GM21390 (cell line): ENCODE measurements around the gene ACAD8.
A peak's percentile ranks its signal among the peaks of the same experiment; 100 is the strongest.
"Not testable (repeated sequence)": the region's sequence is repeated elsewhere in the genome, so short reads cannot be mapped to it uniquely, and the experiment has no call there.

Source experiments
- ATAC-seq: cut with Tn5 transposase; IDR thresholded peaks from one replicate; pipeline ENCODE4 v1.9.1; 2021; ENCODE audit not compliant: unreplicated experiment

Gene ACAD8

GRCh38 chr11:134266440-134266839, 13.1 kb downstream of the ACAD8 start:
- ATAC-seq = no peak

GRCh38 chr11:134266841-134267251, 13.5 kb downstream of the ACAD8 start:
- no peak for ATAC-seq

GRCh38 chr11:134267461-134267860, 14.1 kb downstream of the ACAD8 start:
- no peak for ATAC-seq

GRCh38 chr11:134267966-134268365, 14.6 kb downstream of the ACAD8 start:
- no peak for ATAC-seq

- ATAC-seq = no peak
Observed at GRCh38 chr11:134270250-134270714, 16.9 kb downstream of the ACAD8 start.

DNA sequence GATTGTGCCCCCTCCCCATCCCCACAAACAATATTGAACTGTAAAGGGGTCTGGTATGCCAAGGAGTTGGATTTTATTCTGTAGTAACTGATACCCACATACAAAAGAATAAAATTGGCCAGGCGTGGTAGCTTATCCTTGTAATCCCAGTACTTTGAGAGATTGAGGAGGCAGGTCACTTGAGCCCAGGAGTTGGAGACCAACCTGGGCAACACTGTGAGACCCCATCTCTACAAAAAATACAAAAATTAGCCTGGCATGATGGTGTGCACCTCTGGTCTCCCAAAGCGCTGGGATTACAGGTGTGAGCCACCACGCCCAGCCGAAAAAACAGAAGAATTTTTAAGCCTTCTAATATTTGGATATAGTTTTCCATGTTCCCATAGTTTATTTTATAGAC, 18.6 kb downstream of the ACAD8 start:
- ATAC-seq = no peak

DNA sequence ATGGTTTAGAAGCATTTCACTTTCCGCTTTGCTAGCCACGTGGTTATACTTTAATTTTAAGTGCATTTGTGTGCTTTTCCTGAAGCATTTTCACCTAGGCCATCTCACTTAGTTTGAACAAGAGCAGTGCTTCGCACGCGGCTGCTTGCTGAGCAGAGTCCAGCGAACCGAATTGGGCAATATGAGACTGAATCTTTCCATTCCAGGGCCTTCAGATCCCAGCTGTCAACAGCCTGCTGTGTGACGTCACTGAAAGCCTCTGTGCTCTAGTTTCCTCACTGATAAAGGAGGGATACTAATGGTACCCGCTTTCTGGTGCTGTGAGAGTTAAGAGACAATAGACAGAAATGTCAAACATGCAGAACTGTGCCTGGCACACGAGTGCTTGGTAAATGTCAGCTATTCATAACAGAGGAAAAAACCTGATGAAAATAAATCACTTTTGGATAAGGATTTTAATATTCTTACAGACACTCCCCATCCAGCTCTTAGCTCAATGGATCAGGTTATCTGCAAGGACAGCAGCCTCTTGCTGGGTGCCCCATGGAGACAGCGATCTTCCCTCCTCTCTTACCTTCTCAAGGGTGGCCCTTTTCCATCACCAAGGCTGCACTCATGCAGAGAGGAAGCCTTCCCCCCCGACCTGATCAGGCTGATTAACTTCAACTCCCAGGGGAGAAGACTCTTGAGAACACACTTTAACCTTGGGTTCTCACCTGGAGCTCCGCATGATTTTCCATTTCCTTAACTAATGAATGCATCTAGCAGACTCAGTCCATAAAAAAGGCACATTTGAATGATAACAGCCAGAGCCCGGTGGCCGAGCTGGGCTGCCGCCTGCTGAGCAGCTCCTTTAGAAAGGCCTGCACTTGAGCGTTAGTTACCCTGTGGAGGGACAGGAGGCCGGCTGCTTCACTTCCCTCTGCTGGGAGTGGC, 19.3 kb downstream of the ACAD8 start:
- no peak for ATAC-seq

GRCh38 chr11:134273317-134273712, 19.9 kb downstream of the ACAD8 start:
- no peak for ATAC-seq

DNA sequence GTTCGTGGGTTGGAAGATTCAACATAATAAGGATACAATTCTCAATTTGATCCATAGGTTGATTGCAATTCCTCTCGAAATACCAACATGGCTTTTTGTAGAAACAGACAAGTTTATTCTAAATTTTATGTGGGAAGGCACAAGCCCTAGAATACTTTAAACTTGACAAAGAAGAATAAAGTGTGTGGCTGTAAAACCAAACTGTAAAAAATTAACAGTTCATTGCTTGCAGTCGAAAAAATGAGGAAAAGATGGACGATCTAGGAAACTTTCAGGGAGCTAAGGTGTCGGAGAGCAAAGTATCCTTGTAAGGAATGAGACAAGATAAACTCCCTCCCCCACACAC, 21.8 kb downstream of the ACAD8 start:
- no peak for ATAC-seq

- peak; percentile 68 for ATAC-seq
Observed at GRCh38 chr11:134275534-134276395, 22.4 kb downstream of the ACAD8 start, which contains the start of gene GLB1L3. Gene GLB1L3 (plus strand): TSS chr11:134276379. CDS start chr11:134276741, 362 bp downstream.

- no peak for ATAC-seq
Observed at GRCh38 chr11:134276396-134277182, 23.2 kb downstream of the ACAD8 start.

DNA sequence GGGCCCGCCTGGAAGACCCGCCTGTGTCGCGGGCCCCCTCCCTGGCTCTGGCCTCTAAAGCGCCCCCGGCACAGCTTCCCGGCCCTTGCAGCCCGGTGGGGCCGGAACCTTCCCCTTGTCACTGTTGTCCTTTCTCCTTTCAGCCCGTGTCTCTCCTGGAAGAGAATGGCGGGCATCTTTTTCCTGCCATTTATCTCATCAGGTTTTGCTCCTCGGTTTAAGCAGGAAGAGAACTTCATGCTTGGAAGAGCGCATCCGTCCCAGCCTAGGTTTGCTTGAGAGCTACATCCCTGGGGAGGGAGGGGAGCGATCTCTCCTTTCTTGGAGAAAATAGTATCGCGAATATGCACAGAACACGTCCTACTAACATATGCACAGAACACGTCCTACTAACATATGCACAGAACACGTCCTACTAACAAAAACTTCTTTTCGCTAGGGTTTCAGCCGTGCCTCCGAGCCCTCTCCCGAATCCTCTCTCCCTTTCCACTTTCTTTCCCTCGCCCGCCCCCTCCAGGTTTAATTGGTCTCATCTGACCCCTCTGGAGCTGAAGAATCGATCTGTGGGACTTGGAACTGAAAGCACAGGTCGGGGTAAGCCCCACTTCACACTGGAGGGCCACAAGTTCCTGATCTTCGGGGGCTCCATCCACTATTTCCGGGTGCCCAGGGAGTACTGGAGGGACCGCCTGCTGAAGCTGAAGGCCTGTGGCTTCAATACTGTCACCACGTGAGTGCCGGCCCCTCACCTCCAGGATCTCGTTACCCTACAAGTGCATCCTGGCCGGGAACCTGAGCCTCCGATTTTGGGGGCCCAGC, 24.0 kb downstream of the ACAD8 start:
- no peak for ATAC-seq

DNA sequence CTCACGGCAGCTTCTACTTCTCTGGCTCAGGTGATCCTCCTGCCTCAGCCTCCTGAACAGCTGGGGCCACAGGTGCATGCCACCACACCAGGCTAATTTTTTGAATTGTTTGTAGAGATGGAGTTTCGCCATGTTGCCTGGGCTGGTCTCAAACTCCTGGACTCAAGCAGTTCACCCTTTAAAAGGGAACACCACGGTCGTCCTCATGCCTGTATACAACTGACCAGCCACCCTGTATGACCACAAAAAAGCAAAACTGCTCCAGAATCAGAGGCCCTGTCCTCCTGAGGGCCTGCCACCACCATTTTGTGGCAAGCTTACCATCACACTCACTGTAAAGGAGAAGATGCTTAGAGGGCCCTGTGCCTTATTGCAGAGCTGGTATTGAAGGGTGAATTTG, 25.0 kb downstream of the ACAD8 start:
- ATAC-seq = no peak

- not testable (repeated sequence) for ATAC-seq
Observed at GRCh38 chr11:134281635-134282034, 28.3 kb downstream of the ACAD8 start.

DNA sequence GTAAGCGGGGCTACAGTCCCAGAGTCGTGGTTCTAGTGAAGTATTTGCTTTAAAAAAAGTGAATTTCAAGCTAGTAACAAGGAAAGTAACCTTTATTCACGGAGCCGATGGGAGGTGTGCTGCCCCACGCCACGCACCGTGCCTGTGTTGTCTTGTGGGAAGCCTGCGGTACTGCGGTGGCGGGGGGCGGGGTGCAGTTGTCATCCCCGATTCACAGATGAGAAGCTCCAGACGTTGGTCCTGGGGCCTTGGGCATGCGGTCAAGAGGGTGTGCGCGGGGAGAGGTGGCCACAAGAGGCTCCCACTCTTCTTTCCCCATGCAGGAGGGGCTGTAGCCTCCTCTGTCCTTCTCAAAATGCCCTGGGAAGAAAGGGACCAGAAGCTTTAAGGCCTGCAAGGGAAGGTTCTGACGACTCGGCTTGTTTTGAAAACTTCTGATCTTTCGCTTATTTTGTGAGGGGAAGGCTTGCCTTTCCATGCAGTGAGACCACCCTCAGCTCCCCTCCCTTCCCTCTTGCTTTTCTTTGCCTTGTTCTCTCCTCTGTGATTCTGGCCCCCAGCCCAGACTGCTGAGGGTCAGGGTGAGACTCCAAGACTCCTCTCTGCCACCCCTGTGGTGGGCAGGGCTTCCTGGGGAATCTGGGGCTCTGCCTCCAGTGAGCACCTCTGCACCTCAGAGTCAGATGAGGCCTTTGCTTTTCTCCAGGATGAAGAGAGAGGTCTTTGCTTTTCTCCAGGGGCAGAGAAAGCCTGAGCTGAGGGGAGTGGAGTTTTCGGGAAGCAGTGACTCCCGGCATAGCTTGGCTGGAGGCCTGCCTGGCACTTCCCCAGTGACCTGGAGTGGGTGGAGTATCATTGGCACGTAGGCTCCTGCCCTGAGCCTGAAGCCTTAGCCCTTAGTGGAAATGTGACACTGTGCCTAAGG, 29.0 kb downstream of the ACAD8 start:
- ATAC-seq = no peak

GRCh38 chr11:134283461-134284230, 30.3 kb downstream of the ACAD8 start:
- no peak for ATAC-seq

DNA sequence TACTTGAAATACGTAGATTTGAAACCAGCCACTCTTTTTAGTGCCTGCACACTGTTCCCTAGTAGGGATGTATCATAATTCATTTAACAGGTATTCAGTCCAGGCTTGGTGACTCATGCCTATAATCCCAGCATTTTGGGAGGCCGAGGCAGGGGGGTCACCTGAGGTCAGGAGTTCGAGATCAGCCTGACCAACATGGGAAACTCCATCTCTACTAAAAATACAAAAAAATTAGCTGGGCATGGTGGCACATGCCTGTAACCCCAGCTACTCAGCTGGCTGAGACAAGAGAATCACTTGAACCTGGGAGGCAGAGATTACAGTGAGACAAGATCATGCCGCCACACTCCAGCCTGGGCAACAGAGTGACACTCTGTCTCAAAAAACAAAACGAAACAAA, 31.0 kb downstream of the ACAD8 start:
- ATAC-seq = not testable (repeated sequence)

DNA sequence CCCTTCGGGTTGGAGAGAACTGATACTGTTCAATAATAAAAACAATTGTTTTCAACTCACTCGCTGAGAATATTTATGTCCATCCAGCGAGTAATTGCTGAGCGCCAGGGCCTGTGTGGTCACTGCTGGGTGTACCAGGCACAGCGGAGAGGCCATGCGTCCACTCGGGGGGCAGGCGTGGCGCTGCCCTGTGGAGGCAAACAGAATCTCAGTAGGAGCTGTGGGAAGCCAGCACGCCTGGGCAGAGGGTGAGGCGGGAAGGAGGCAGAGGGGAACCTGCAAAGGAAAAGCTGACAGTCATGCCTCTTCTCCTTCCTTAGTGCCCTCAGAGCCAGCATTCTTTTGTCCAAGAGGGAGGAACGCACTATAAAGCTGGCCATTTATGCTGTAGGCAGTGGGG, 34.2 kb downstream of the ACAD8 start:
- no peak for ATAC-seq
